ENCODE results near the gene HBA1.
"Not testable (repeated sequence)": the region's sequence is repeated elsewhere in the genome, so short reads cannot be mapped to it uniquely, and the experiment has no call there.

Gene HBA1

GRCh38 chr16:176477-177382 lies at the start of gene HBA1:
Gene HBA1 (plus strand): TSS chr16:176680. CDS start chr16:176717, 37 bp downstream.
- DNase-seq; in situ Hi-C loops (cut with HindIII; ENCODE audit: low pct_ligation_motif_present, low pct_unique_long_range_greater_than_20kb, low sequenced_read_pairs): not testable (repeated sequence)

GRCh38 chr16:129075-129474 lies 47.4 kb upstream of the HBA1 start:
- in situ Hi-C loops (cut with HindIII; ENCODE audit: low pct_ligation_motif_present, low pct_unique_long_range_greater_than_20kb, low sequenced_read_pairs), result no loop called here
- no peak for DNase-seq

GRCh38 chr16:130533-131173 lies 45.8 kb upstream of the HBA1 start:
- no peak for DNase-seq
- in situ Hi-C loops (cut with HindIII; ENCODE audit: low pct_ligation_motif_present, low pct_unique_long_range_greater_than_20kb, low sequenced_read_pairs), result no loop called here

- in situ Hi-C loops (cut with HindIII; ENCODE audit: low pct_ligation_motif_present, low pct_unique_long_range_greater_than_20kb, low sequenced_read_pairs), result no loop called here
- no peak for DNase-seq
Measured at GRCh38 chr16:132120-132519, 44.4 kb upstream of the HBA1 start.

GRCh38 chr16:133716-134115 lies 42.8 kb upstream of the HBA1 start:
- in situ Hi-C loops (cut with HindIII; ENCODE audit: low pct_ligation_motif_present, low pct_unique_long_range_greater_than_20kb, low sequenced_read_pairs), result no loop called here

GRCh38 chr16:138049-138417 lies 38.4 kb upstream of the HBA1 start:
- in situ Hi-C loops (cut with HindIII; ENCODE audit: low pct_ligation_motif_present, low pct_unique_long_range_greater_than_20kb, low sequenced_read_pairs), result no loop called here
- peak; percentile 16 for DNase-seq

More at GRCh38 chr16:133716-134115, 42.8 kb upstream of the HBA1 start:
- DNase-seq, result no peak

GRCh38 chr16:140175-140857 lies 36.2 kb upstream of the HBA1 start:
- in situ Hi-C loops (cut with HindIII; ENCODE audit: low pct_ligation_motif_present, low pct_unique_long_range_greater_than_20kb, low sequenced_read_pairs), result no loop called here
- DNase-seq, result no peak

GRCh38 chr16:142405-142967 lies 34.0 kb upstream of the HBA1 start:
- no peak for DNase-seq
- in situ Hi-C loops (cut with HindIII; ENCODE audit: low pct_ligation_motif_present, low pct_unique_long_range_greater_than_20kb, low sequenced_read_pairs), result no loop called here

GRCh38 chr16:143047-143446 lies 33.4 kb upstream of the HBA1 start:
- in situ Hi-C loops (cut with HindIII; ENCODE audit: low pct_ligation_motif_present, low pct_unique_long_range_greater_than_20kb, low sequenced_read_pairs), result no loop called here

GRCh38 chr16:143456-143855 lies 33.0 kb upstream of the HBA1 start:
- no peak for DNase-seq
- in situ Hi-C loops (cut with HindIII; ENCODE audit: low pct_ligation_motif_present, low pct_unique_long_range_greater_than_20kb, low sequenced_read_pairs), result no loop called here

More at GRCh38 chr16:143047-143446, 33.4 kb upstream of the HBA1 start:
- no peak for DNase-seq

- DNase-seq, result no peak
- in situ Hi-C loops (cut with HindIII; ENCODE audit: low pct_ligation_motif_present, low pct_unique_long_range_greater_than_20kb, low sequenced_read_pairs), result no loop called here
Measured at GRCh38 chr16:144797-145252, 31.7 kb upstream of the HBA1 start.

- in situ Hi-C loops (cut with HindIII; ENCODE audit: low pct_ligation_motif_present, low pct_unique_long_range_greater_than_20kb, low sequenced_read_pairs), result no loop called here
- DNase-seq, result no peak
Measured at GRCh38 chr16:146646-147045, 29.8 kb upstream of the HBA1 start.

- DNase-seq, result no peak
- in situ Hi-C loops (cut with HindIII; ENCODE audit: low pct_ligation_motif_present, low pct_unique_long_range_greater_than_20kb, low sequenced_read_pairs), result no loop called here
Measured at GRCh38 chr16:149024-149660, 27.3 kb upstream of the HBA1 start.

GRCh38 chr16:152141-153128 lies 24.0 kb upstream of the HBA1 start, which contains the start of gene HBZ:
Gene HBZ (plus strand): TSS chr16:152644. CDS start chr16:152910, 266 bp downstream.
- in situ Hi-C loops (cut with HindIII; ENCODE audit: low pct_ligation_motif_present, low pct_unique_long_range_greater_than_20kb, low sequenced_read_pairs), result no loop called here
- no peak for DNase-seq

GRCh38 chr16:153129-153521 lies 23.4 kb upstream of the HBA1 start:
- in situ Hi-C loops (cut with HindIII; ENCODE audit: low pct_ligation_motif_present, low pct_unique_long_range_greater_than_20kb, low sequenced_read_pairs); DNase-seq: not testable (repeated sequence)

- in situ Hi-C loops (cut with HindIII; ENCODE audit: low pct_ligation_motif_present, low pct_unique_long_range_greater_than_20kb, low sequenced_read_pairs); DNase-seq: not testable (repeated sequence)
Measured at GRCh38 chr16:153550-154216, 22.8 kb upstream of the HBA1 start.

All from ACHN (cell line).